HG03565 (cell line): ENCODE results near the gene SGSM2.

Experiments
- ATAC-seq: cut with Tn5 transposase; IDR thresholded peaks from one replicate; pipeline ENCODE4 v1.9.1; 2021; ENCODE audit warnings: mild to moderate bottlenecking, moderate library complexity; ENCODE audit not compliant: unreplicated experiment

SGSM2 gene

DNA sequence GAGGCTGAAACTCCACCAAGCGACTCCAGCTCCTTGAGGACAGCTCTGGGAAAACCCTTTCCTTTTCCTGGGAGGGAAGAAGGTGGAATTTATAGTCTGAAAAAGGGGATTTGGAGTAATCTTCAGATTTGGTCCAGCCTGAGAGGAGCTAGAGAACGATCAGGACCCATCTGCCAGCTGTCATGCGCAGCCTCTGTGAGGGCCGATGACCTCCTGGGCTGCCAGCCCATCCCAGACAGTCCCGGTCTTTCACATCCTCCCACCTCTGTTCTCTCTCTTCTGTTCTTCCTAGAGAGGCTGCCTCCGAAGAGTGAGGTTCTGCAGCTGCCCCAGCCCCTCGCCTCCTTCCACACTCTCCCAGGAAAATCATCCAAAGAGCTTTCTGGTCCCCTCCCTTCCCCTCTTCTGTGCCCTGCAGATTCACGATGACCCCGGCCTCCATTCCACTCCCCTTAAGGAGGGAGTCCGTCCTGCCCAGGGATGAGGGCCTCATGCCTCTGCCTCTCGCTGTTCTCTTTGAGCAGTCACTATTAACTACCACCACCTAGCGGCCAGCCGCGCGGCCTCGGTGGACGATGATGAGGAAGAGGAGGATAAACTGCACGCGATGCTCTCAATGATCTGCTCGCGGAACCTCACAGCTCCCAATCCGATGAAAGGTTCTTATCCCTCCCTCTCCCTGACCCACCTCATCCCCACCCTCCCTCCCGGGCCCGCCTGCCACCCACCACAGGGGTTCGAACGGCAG lies 29.6 kb downstream of the SGSM2 start:
- ATAC-seq, result no peak

DNA sequence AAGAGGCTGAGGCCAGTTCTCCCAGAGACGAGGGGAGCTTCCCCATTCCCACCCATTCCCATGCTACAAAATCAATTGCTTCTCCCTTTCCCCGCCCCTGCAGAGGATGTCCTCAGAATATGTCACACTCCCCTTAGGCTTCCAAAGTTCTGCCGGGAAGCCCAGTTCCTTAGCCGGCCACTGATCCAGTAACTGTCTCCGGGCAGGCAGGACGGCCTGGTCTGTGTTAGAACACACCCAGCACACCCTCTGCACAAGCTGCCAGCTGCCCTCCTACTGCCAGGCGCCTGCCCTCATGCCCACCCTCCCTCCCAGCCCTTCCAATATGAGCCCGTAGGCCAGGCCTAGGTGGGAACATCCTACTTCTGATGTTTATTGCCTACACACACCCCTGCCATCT lies 31.1 kb downstream of the SGSM2 start:
- ATAC-seq, result no peak

DNA sequence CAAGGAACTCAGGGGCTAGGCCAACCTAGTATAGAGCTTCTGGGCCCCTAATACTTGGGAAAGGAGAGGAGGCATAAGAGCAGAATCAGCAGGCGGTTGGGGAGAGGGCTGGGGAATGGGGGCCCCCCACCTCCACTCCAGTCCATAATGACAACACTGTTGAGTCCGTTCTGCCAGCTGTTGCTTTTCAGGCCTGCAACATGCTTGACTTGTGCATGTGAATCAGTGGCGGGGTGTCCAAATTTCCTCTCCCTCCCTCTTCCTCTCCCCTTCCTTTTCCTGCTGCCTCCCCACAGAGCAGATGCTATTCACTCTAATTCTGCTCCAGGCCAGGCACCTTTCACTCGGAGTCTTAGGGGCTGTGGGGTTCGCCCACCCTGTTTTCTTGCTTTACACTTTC lies 31.7 kb downstream of the SGSM2 start:
- ATAC-seq, result no peak

DNA sequence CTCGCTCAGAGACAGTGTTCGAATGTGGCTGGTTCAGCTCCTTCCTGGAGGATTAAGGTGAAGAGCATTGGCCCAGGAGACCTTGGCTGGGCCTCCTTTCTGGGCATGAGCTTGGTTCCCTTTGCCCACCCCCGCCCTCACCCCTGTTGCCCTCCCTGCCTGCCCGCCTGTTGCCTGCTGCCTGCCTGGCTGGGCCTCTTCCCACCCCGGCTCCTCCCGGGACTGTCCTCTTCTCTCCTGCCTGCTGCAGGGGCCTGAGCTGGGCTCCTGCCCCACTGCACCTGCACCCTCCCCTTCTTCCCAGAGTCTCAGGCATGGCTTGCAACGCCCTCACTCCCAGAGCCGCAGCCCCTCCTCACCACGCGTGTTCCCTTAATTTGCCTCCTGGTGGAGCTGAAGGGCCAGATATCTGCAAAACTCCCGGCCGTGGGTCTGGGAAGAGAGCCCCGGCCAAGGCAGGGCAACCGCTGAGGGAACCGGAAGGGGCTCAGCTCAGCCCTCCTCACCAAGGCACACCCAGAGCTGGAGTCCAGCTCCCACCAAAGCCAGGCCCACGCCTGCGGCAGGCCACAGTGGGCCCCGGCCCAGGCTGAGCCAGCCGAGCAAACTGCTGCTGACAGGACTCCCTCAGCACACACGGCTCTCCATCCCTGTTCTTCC lies 32.4 kb downstream of the SGSM2 start:
- ATAC-seq, result no peak

DNA sequence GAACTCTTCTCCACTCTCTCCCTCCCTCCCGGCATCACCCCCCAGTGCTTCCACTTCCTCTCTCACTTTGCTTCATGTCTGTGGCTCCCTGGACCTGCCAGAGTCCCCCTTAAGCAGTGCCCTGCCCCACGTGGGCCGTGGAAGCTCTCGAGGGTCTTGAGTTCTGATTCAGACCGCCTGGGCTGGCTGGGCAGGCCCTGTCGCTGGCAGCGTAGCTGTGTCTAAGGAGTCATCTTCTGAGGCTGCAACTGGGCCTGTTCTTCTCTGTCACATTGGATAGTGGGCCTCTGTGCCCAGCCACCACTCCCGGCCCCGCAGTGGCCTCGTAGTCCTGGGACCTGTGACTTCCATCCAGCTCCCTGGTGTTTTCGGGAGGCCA lies 32.9 kb downstream of the SGSM2 start:
- no peak for ATAC-seq

DNA sequence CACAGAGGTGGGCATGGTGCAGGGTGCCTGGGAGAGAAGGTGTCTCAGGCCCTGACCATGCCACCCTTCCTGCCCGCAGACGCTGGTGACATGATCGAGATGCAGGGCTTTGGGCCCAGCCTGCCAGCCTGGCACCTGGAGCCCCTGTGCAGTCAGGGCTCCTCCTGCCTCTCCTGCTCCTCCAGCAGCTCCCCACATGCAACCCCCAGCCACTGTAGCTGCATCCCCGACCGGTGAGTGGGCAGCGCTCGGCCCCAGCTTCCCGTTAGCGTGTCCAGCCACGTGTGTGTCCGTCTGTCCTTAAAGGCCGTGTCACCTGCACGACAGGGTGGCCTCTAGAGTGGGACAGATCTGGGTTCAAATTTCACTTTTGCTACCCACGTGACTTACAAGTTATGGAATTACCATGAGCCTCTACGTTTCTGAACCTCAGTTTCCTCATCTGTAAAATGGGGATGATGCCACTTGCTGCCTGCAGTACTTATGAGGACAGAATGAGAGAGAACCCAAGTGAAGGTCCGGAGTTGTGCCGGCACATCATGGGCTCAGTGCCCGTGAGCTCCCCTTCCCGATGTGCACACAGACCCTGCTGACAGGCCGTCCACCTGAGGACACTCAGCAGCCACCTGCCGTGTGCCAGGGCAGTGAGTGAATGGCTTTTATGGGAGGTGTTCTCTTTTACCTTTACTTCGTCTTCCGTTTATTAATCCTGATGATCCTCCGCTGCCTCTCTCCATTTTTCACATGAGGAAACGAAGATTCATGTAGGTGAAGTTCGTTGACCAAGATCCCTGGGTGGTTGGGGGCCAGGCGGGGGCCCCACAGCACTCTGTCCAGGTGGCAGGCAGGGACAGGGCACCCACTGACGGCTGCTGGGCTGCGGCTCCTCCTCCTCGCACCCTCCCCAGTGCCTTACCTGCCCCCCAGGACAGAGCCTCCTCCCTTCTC lies 34.2 kb downstream of the SGSM2 start:
- no peak for ATAC-seq

DNA sequence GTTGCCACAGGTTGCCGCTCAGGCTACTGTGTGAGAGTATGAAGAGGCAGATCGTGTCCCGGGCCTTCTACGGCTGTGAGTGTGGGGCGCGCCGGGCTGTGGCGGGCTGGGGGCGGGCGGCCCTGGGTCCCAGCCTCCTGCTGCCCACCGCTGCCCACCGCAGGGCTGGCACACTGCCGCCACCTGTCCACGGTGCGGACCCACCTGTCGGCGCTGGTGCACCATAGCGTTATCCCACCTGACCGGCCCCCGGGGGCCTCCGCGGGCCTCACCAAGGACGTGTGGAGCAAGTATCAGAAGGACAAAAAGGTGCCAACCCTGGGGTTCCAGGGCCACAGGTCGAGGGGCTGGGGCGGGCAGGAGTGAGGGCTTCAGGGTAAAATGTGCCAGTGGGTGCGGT lies 34.9 kb downstream of the SGSM2 start:
- ATAC-seq, result no peak

DNA sequence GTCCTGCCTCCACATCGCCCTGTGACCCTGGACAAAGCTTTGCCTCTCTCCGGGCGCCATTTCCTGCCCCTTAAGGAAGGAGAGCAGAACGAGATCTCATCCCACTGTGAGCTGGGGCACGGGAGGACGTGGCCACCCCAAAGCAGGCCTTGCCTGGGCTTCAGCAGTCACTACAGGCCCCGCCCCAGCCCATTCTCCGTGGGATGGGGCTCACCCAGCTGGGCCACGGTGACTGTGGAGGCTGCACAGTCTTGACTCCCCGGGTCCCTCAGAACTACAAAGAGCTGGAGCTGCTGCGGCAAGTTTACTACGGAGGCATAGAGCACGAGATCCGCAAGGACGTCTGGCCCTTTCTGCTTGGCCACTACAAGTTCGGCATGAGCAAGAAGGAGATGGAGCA lies 35.4 kb downstream of the SGSM2 start:
- ATAC-seq, result no peak

DNA sequence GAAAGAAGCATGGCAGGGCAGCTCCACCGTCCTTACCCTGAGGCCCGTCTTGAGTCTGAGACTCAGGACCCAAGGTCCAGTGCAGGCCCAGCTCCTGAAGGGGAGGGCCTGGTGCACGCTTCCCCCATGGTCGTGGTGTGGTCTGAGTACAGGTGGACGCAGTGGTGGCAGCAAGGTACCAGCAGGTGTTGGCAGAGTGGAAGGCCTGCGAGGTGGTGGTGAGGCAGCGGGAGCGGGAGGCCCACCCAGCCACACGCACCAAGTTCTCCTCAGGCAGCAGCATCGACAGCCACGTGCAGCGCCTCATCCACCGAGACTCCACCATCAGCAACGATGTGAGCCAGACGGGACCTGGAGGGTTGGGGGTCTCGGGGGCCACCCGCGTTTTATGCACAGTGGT lies 35.9 kb downstream of the SGSM2 start:
- no peak for ATAC-seq

DNA sequence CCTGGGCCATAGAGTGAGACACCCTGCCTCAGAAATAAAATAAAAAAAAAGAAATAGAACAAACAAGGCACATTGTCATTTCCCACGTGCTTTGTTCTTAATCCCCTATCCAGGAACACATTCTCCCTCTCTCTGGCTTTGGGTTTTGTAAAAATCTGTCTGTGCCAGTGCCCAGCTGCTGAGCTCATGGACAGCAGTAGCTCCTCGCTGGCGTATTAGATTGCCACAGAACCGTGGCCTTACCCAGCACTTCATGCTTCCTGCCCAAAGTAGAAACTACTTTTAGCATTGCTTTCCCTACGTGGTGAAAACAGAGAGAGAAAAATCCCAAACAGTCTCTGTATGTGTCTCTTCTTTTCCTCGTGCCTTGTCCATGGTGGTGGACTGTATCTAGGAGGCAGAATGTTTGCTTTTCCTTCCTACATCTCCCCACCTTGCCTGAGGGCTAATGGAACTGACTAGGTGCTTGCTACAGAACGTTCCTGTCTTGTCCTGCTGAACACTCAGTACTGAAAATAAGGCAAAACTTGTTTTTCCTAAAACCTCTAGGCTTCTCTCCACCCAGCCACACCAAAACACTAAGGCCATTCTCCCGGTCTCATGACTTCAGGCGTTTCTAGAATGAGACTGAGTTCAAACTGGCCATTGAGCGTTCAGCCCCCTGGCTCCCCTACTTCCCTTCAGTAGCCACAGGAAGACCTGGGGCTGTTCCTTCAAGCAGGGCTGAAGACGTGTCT lies 37.4 kb downstream of the SGSM2 start:
- ATAC-seq, result no peak

DNA sequence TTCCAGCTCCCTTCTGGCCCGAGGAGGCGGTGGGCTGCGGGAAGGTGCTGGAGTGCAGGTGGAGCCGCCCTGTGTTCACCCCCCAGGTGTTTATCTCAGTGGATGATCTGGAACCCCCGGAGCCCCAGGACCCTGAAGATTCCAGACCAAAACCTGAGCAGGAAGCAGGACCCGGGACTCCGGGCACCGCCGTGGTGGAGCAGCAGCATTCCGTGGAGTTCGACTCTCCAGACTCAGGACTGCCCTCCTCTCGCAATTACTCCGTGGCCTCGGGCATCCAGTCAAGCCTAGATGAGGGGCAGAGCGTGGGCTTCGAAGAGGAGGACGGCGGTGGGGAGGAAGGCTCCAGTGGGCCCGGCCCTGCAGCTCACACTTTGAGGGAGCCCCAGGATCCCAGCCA lies 38.1 kb downstream of the SGSM2 start:
- no peak for ATAC-seq

DNA sequence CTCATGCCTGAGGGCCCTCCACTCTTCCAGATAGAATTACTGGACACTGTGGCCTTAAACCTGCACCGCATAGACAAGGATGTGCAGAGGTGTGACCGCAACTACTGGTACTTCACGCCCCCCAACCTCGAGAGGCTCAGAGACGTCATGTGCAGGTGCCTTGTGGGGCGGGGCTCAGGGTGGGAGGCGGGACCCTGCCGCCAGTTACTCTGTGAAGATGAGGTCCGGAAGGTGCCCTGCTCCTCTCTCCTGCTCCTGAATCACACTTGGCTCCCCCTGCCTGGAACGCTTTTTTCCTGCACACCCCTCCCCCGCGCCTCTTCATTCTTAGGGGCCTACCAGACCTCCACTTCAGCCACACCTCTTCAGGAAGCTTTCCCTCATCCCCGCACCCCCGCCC lies 38.8 kb downstream of the SGSM2 start:
- ATAC-seq, result no peak

DNA sequence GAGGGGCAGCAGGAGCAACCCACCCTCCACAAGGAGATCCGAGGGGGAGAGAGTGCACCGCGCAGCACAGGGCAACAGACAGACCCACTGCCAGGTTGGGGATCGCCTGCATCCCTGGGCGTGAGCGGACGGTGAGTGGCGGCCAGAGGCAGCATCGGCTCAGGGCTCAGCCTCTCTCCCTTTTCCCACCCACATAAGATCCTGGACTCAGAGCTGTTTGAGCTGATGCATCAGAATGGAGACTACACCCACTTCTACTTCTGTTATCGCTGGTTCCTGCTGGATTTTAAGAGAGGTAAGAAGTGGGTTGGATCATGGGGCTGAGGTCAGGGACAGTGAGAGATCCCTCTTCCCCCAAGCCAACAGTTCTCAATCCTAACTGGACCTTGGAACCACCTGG lies 40.4 kb downstream of the SGSM2 start:
- ATAC-seq, result no peak

DNA sequence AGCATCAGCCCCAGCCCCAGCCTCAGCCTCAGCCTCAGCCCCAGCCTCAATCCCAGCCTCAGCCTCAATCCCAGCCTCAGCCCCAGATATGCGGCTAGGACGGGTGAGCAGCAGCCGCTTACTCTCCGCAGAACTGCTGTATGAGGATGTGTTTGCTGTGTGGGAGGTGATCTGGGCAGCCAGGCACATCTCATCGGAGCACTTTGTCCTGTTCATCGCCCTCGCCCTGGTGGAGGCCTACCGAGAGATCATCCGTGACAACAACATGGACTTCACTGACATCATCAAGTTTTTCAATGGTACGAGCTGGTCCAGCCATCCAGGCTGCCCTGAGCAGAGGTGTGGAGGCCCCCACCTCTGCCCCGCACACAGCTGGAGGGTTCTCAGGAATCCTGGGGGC lies 41.6 kb downstream of the SGSM2 start:
- ATAC-seq, result no peak

DNA sequence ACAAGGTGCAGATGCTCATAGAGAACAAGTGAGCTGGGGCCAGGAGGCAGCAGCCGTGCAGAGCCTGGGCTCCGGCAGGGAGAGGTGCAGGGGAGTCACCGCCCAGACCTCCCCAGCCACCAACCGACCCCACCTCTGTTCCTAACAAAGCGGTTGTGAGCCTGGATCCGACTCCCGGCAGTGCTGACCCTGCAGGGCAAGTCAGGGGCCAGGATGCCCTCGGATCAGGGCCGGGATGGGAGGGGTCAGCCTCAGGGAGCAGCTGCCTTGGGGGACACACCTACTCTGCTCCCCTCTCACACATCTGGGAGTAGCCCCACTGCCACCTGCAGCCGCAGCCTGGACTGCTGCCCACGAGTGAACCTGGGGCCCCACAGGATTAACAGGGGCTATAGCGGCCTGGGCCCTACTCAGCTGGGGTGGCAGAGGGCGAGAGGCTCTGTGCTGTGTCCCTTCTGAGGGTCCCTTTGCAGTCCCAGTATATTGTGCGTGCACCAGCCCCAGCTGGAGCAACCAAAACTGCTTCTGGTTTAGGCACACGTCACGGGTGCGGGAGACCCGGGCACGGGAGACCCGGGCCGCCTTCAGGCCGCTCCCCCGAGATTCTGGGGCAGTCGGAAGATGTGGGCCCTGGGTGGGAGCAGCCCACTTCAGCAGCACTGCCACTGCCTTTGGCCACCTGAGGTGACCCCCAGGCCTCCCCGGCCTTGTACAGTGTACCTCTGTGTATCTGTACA lies 42.4 kb downstream of the SGSM2 start:
- no peak for ATAC-seq

DNA sequence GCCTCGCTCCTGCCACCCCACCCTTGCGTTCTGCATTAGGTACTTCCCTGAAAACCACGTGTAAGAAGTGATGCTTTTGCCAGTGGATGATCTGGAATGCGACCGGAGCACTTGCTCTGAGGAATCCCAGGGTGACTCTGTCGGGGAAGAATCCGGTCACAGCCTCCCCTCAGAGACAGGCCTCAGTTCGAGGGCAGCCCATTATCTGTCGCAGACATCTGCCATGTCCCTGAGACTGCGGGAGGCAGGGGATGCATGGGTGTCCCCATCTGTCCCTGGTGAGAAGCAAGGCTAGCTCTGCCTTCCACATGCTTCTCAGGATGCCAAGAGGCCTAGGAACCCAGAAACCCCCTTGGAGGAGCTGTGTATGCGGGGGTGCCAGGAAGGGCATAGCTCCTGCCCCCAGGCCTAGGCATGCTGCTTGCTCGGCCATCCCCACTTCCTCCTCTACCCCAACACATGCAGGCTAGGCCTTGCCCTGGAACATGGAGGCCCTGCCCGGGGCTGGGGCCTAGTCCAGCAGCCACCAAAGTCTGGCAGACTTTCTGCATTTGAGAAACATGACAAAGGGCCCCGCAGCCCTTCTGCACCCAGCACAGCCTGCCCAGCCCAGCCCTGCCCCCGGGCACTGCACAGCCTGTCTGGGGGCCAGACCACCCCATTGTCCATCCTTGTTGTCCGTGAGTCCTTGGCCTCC lies 43.1 kb downstream of the SGSM2 start:
- no peak for ATAC-seq

DNA sequence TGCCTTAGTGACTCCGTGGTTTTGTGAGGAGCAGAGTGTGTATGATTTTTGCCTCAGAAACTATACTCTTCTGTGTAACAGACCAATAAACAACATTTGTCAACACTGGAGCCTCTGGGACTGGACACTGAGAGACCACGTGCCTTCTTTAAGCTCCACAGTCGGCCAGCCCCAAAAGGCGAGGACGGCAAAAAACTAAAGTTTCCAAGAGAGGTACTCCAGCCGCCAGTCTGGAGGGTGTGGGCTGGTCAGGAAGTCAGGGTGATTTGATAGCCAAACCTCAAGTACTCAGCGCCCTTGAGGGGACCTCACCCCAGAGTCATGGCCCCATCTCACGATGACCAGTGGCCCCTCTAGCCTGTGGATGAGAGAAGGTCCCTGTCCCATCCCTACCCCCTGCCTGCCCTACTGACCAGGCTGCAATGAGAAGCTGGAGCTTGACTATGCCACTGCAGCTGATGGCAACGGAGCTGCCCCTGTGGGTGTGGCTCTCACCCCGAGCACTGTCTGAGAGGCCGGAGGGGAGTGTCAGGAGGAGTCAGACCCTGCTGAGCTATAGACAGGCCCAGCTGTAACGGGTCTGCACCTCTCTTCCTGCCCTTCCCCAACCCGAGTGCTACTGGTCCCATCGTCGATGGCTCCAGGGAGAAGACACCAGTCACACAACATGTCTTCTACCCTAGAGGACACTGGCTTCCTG lies 43.8 kb downstream of the SGSM2 start:
- ATAC-seq, result no peak

DNA sequence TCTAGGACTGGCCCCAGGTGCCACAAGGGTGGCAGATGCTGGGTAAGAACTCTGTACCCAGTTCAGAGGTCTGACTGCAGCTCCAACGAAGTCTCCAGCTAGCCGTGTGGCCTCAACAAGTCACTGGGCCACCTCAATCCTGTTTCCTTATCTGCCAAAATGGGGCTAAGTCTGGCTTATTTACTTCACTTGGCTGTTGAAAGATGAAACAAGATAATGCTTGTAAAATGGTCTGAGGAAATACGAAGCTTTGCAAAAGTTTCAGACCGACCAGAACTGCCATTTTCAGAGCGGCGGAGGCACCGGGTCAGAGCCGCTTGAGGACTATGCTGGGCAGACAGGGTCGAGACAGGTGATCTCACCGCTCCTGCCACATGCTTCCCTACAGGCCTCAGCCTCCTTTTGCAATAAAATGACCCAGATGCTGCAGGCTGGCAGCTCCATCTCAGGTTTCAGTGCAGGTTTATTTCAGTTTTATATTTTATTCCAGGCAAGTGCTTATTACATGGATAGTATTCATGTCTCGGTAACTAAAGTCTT lies 46.4 kb downstream of the SGSM2 start:
- no peak for ATAC-seq
